Endometrial microvascular endothelial cells (primary cell): Measurements from ENCODE around the gene HSPB2. TPM values are rescaled to one million over a fixed set of nuclear protein-coding genes. Genes with fewer than 3 reads are reported as not detected.

Source experiments
- in situ Hi-C: cut with HindIII; loops from 2 replicates; pipeline ENCODE4 v1.10.0; 2017; ENCODE audit warnings: low sequenced_read_pairs, low pct_unique_long_range_greater_than_20kb; ENCODE audit errors: inconsistent ontology term
- total RNA-seq: library from RNA; depleted of rRNA; stranded (reverse); fragments of >200 nt; gene quantifications from one replicate; pipeline ENCODE4 v1.2.3, GENCODE V29; 2015; ENCODE audit errors: inconsistent ontology term

Gene HSPB2
- total RNA-seq, 1 donor from 2014 or later = not detected

DNA sequence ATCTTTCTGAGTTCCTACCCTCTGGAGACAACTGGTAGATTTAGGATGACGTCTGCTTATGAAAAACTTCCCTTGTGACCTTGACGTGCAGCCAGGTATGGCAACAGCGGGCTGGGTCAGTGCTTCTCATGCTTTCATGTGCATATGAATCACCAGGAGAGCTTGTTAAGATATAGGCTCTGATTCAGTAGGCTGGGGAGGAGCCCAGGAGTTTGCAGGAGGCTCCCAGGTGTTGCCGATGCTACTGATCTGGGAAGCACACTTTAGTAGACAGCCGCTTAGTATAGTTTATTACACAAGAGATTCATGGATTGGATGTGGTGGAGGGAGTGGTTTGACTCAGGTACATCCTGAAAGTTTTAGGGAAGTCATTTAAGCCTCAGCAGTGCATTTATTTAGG lies 48.4 kb downstream of the HSPB2 start:
- in situ Hi-C loops = no loop called here

DNA sequence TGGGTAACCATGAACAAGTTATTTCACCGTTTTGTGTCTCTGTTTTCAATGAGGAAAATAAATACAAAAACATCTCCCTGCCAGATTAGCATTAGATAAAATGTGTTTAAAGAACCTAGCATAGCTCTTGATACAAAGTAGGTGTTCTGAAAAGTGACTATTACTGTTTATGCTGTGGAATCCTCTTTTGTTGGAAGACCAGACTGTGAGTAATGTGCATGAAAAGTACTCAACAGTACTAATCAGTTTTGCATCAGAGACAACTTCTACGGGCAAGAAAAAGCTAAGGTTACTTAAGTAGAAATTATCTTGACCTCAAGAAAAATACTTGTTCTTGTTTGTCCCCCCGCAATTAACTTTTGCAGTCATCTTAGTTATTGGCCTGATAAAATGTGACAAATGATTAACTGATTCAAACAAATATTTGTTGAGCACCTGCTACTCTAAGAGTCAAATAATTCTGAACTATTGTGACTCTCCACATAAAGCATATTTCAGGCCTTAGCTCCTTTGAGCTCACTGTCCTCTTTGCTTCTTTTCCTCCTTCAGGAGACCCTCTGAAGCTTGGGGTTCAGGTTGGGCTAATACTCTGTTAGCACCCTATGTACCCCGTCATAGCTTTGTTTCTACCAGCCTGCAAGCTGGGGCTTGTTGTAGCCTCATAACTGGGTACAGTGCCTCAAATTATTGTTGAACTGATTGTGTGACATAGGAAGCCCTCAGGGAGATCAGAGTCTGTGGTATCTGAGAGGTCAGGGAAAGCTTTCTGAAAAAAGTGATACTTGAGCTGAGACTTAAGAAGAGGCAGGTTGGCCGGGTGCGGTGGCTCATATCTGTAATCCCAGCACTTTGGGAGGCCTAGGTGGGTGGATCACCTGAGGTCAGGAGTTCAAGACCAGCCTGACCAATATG lies 49.1 kb downstream of the HSPB2 start:
- in situ Hi-C loops = no loop called here

Other genes starting within 250 kb of the HSPB2 start
- gene PPP2R1B, start 146.3 kb upstream of the HSPB2 start, total RNA-seq = 63.5 TPM
- gene ALG9, start 41.2 kb upstream of the HSPB2 start, total RNA-seq = 34.4 TPM
- gene FDXACB1, start 33.6 kb upstream of the HSPB2 start, total RNA-seq = 4.2 TPM
- gene CFAP68, start 33.2 kb upstream of the HSPB2 start, total RNA-seq = 15.0 TPM
- gene CRYAB, start 964 bp upstream of the HSPB2 start, total RNA-seq = 0.19 TPM
- 12.6 TPM for gene C11orf52, start 6.2 kb downstream of the HSPB2 start, total RNA-seq
- 19.0 TPM for gene DIXDC1, start 24.6 kb downstream of the HSPB2 start, total RNA-seq
- gene DLAT, start 112.7 kb downstream of the HSPB2 start, total RNA-seq = 50.4 TPM
- gene PIH1D2, start 161.3 kb downstream of the HSPB2 start, total RNA-seq = 0.37 TPM
- gene NKAPD1, start 161.6 kb downstream of the HSPB2 start, total RNA-seq = 7.4 TPM
- 38.9 TPM for gene TIMM8B, start 174.0 kb downstream of the HSPB2 start, total RNA-seq
- 130 TPM for gene SDHD, start 174.1 kb downstream of the HSPB2 start, total RNA-seq